GM12865 (cell line): ENCODE data around the gene PIN4.
"Not testable (repeated sequence)": the region's sequence is repeated elsewhere in the genome, so short reads cannot be mapped to it uniquely, and the experiment has no call there.

Experiments used
- DNase-seq: peaks from one replicate; pipeline ENCODE4 v3.0.0; 2010; ENCODE audit warnings: low read depth
- H3K4me3 ChIP-seq: 2 replicates; pipeline ENCODE4 v1.5.1; 2011; ENCODE audit warnings: mild to moderate bottlenecking, low read depth, low read length, control low read depth
- CTCF ChIP-seq: IDR thresholded peaks from 2 replicates; pipeline ENCODE4 v1.5.1; 2011; ENCODE audit warnings: low read length, control low read depth, low read depth, inconsistent platforms; ENCODE audit not compliant: insufficient read depth; ENCODE audit errors: missing control alignments

PIN4 gene

DNA sequence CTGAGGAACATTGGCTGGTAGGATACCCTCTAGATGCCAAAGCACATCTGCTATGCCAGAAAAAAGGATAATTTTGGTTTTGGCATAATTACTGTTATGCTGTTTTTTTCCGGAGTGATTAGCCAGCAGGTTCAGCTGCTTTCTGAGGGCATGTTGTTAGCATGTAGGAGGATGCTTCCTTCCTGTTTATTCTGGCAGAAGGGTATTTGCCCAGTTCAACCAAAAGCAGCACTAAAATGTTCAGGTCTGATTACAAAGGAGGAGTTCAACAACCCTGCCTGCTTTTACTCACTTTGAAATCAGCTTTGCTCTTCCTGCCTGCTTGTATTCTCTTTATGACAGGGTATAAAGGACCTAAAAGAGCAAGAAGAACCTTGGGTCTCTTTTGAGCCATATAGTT lies 35.4 kb downstream of the PIN4 start:
- H3K4me3 ChIP-seq, result no peak overlapping the region
- no peak for DNase-seq
- TF ChIP-seq CTCF, result no peak

DNA sequence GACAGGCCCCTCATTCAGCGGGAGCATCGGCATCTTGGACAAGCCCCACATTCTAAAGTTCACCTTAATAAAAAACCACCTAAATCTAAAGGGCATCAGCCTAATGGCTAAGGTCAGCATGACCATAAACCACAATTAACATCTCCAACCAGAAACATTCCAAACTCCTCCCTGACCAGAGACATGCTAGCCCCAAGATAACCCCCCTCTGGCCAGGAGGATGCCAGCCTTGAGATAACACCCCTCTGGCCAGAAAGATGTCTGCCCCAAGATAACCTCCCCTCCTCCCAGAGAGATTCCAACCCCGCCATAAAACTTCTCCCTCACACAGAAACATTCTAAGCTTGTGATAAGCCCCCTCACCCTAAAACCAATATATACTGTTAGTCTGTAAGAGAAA lies 38.8 kb downstream of the PIN4 start:
- DNase-seq, H3K4me3 ChIP-seq: not testable (repeated sequence)

DNA sequence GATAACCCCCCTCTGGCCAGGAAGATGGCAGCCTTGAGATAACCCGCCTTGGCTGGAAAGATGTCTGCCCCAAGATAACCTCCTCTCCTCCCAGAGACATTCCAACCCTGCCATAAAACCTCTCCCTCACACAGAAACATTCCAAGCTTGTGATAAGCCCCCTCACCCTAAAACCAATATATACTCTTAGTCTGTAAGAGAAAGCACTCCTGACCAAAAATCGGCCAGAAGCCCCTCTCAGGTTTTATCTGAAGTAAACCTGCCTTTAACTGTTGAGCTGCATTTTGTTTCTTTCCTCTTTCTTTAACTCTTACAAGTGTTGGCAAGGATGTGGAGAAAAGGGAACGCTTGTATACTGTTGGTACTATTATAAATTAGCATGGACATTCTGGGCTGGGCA lies 48.7 kb downstream of the PIN4 start:
- H3K4me3 ChIP-seq, result no peak overlapping the region
- no peak for TF ChIP-seq CTCF
- no peak for DNase-seq

- H3K4me3 ChIP-seq, result no peak overlapping the region
- TF ChIP-seq CTCF, result no peak
- DNase-seq, result no peak
These were observed 55.3 kb downstream of the PIN4 start for GRCh38 chrX:72236841-72237240.

DNA sequence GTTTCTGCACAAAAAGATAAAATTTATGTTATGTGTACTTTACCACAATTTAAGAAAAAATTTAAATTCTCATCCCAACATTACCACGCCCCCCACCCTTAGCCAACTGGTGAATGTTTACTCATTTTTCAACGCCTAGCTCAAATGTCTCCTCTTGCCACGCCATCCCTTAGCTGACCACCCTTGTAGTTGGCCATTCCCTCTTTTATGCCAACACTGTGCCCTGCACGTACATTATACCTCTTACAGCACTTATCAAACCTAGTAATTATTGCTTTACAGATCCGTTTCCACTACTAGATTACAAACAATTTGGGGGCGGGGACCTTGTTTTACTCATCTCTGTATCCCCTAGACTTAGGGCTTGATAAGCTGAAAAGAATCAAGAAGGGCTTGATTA lies 56.6 kb downstream of the PIN4 start:
- H3K4me3 ChIP-seq, result peak overlapping the region; percentile 65
- no peak for DNase-seq
- no peak for TF ChIP-seq CTCF

GRCh38 chrX:72238721-72239475 lies 57.3 kb downstream of the PIN4 start, which contains the start of gene ERCC6L:
Gene ERCC6L, minus strand, starts transcription at chrX:72239027. Its CDS starts 116 bp downstream, at chrX:72238911.
- DNase-seq, result peak; percentile 89
- peak within 1 kb of the TSS; percentile 65 for H3K4me3 ChIP-seq
- no peak for TF ChIP-seq CTCF

GRCh38 chrX:72240976-72241375 lies 59.4 kb downstream of the PIN4 start:
- H3K4me3 ChIP-seq, result no peak overlapping the region

More at GRCh38 chrX:72240976-72241375, 59.4 kb downstream of the PIN4 start:
- no peak for TF ChIP-seq CTCF
- no peak for DNase-seq
